HuH-7 (cell line): ENCODE measurements around the gene SOX1.

Experiments used
- DNase-seq: peaks from one replicate; pipeline ENCODE4 v3.0.0; 2011; ENCODE audit warnings: low spot score

Gene SOX1

DNA sequence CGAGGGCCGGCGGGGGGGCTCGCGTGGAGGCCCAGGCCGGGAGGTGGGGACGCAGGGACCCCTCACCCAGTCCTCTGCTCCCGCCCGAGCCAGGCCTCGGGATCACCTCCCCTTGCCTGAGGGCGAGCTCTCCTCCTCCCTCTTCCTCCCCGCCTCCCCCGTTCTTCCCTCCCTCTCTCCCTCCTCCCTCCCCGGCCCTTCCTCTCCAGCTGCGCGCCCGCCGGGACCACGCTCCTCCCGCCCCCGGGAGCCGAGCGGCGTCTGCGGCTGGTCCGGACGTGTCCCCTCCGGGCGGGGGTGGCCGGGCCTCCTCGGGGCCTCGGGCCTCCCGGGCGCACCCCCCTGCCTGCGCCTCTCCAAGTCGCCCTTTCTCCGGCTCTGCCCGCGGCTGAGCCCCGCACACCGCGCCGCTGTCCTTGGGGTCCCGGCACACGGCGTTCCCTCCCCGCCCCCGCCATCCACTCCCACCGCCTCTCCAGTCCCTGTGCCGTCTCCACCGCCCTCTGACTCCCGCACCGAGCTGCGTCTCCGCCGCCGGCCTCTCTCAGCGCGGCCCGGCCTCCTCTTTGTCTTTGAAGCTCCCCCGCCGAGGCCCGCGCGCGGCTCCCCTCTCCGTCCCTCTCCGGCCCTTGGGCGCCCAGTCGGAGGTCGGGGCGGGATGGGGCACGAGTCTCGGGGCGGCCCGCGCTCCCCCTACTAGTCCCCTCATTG, 5.7 kb downstream of the SOX1 start:
- no peak for DNase-seq

DNA sequence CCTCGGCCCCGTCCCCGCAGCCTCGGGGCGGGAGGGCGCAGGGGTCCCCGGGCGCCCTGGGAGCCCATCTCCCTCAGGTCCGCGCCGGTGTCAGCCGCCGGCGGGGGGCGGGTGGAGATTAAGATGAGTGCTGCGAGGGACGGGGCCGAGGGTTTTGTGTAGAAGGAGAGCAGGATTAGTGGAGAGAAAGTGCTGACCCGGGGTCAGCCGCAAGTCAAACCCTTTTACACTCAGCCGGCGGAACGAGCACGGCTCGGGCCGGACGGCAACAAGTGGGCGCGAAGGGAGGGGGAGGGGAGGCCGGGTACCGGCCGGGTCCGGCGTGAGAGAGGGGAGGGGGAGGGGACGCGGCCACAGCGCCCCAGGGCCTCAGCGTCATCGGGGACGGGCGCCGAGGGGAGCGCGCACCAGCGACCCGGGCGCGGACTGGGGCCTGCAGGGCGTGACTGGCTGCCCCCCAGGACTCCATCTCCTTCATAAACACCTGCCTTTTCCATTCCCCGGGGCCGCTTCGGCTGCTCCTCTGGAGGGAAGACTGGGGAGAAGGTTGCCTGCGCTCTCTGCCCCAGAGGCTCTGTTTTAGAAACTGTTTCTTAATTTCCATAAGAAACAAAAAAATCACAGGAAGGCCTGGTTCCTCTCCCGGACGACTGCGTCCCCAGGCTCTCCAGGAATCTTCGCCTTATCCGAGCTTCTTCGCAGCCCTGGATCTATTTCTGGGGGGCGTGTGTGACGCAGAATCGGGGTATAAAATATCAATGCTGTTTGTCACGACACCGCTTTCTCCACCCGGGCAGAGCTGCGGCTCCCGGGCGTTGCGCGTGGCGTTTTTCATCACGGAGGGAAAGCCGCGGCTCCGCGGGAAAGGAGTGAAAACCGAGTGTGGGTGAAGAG, 6.5 kb downstream of the SOX1 start:
- DNase-seq, result no peak

- DNase-seq, result no peak
Observed at GRCh38 chr13:112074139-112074865, 7.4 kb downstream of the SOX1 start.

- DNase-seq, result no peak
Observed at GRCh38 chr13:112077729-112078128, 10.8 kb downstream of the SOX1 start.

GRCh38 chr13:112078216-112078615, 11.3 kb downstream of the SOX1 start:
- DNase-seq, result no peak

- no peak for DNase-seq
Observed at GRCh38 chr13:112078879-112079531, 12.1 kb downstream of the SOX1 start.

DNA sequence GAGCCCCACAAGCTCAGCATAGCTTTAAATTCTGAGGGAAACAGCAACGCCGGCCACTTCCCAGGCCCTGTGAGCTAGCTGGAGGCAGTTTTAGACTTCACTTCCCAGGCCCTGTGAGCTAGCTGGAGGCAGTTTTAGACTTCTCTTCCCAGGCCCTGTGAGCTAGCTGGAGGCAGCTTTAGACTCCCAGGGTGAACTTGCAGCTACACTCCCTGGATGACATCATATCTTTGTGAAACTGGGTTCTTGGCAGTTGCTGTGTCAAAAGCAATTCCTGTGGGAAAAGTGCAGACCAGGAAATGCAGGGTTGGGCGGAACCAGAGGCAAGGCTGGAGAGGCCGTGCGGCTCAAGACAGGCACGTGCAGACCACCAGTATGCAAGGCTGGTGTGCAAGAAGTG, 12.7 kb downstream of the SOX1 start:
- DNase-seq, result no peak

DNA sequence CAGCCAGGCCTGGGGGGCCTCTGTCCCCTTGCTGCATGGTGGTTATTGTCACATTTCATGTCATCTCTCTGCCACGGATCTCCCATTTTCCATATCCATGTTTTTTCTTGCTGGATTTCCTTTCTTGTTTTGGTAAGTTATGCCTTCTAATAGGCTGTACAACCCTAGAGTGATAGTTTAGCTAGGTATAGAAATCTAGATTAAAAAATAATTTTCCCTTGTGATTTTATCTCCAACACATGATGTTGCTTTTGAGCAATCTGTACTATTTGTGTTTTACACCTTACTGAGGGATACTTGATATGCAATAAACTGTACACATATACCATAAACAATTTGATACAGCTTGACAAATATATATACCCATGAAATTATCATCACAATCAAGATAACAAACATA, 17.0 kb downstream of the SOX1 start:
- DNase-seq, result no peak

- DNase-seq, result no peak
Observed at GRCh38 chr13:112092453-112092852, 25.5 kb downstream of the SOX1 start.

GRCh38 chr13:112095354-112095753, 28.4 kb downstream of the SOX1 start:
- no peak for DNase-seq

DNA sequence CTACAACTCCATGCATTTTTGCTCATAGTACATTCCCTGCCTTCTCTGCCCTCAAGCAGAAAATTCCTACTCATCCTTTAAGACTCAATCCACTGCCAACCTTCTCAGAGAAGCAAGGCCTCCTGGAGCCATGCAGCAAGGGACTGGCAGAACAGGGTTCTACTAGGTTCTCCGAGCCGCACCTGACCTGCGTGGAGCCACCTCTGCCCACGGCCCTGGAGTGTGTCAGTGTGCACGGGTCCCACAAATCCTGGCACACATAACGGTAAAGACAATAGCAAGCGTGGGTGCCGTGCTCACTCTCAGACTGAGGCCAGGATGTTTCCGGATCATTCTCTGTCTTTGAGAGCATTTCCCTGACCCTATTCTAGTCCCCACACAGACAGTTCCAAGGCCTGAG, 30.0 kb downstream of the SOX1 start:
- no peak for DNase-seq

- DNase-seq, result no peak
Observed at GRCh38 chr13:112097770-112098169, 30.8 kb downstream of the SOX1 start.

GRCh38 chr13:112098699-112099098, 31.8 kb downstream of the SOX1 start:
- no peak for DNase-seq

GRCh38 chr13:112101360-112101930, 34.5 kb downstream of the SOX1 start:
- DNase-seq, result no peak

- DNase-seq, result no peak
Observed at GRCh38 chr13:112102243-112102642, 35.3 kb downstream of the SOX1 start.

- no peak for DNase-seq
Observed at GRCh38 chr13:112103260-112103838, 36.4 kb downstream of the SOX1 start.

- DNase-seq, result no peak
Observed at GRCh38 chr13:112103961-112104880, 37.3 kb downstream of the SOX1 start.

DNA sequence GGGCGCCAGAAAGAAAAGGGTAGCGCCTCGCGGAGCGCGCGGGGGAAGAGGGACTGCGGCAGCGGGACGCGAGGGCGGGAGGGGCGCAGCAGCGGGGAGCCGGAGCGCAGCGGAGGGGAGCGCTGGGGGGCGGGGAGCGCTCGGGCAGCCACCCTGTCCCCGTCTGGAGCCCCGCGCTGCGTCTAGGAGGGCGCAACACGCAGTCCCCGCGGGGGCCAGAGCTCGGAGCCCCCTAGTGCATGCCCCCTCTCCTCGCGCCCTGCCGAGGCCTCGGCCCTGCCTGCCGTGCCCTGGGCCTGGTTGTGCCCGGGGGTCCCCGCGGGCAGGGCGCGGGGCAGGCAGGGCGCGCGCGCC, 37.9 kb downstream of the SOX1 start:
- no peak for DNase-seq

GRCh38 chr13:112105244-112105681, 38.3 kb downstream of the SOX1 start:
- no peak for DNase-seq

GRCh38 chr13:112105892-112106291, 38.9 kb downstream of the SOX1 start:
- DNase-seq, result no peak
